GM12864 (cell line): ENCODE data around the gene BANP.
"Not testable (repeated sequence)": the region's sequence is repeated elsewhere in the genome, so short reads cannot be mapped to it uniquely, and the experiment has no call there.

Experiments
- DNase-seq: peaks from one replicate; pipeline ENCODE4 v3.0.0-alpha.2; 2011; ENCODE audit warnings: low read depth
- H3K4me3 ChIP-seq: 2 replicates; pipeline ENCODE4 v1.5.1; 2011; ENCODE audit warnings: mild to moderate bottlenecking, low read depth, low read length, control low read depth
- TF ChIP-seq, protein P1 (sequence below): IDR thresholded peaks from 2 replicates; pipeline ENCODE4 v1.5.1; 2011; ENCODE audit warnings: low read depth, mild to moderate bottlenecking, moderate library complexity, low read length, control low read depth, inconsistent platforms; ENCODE audit errors: missing control alignments

BANP gene, protein sequence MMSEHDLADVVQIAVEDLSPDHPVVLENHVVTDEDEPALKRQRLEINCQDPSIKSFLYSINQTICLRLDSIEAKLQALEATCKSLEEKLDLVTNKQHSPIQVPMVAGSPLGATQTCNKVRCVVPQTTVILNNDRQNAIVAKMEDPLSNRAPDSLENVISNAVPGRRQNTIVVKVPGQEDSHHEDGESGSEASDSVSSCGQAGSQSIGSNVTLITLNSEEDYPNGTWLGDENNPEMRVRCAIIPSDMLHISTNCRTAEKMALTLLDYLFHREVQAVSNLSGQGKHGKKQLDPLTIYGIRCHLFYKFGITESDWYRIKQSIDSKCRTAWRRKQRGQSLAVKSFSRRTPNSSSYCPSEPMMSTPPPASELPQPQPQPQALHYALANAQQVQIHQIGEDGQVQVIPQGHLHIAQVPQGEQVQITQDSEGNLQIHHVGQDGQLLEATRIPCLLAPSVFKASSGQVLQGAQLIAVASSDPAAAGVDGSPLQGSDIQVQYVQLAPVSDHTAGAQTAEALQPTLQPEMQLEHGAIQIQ

DNA sequence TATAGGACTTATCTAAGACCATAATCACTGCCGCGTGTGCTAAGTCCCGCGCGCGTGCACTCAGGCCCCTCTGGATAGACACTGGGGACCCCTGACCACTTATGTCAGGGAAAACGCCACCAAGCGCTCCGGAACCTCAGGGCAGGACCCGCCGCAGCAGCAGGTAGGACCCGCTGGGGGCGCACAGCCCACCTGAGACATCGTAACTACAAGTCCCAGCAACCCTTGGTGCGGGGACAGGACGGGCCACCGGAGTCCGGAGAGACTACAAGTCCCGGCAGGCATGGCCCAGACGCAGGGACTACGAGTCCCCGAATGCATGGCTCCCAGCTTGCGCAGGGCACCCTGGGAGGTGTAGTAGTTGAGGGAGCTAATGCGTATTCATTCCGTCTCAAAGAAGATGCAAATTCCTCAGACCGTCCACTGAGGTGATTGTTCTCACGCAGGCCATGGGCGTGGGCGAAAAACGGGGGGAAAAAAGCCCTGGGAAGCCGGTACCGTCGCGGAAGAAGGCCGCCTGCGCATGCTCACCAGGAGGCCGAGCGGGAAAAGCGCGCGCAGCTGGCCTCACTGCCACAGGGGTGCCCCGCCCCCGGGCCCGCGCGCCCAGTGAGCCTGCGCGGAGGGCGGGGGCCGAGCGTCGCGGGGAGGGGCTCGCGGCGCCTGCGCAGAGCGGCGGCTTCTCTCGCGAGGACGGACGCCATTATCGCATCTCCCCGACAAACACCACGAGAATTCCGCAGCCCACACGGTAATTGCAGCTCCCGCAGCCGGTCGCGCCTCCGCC is at the start of gene BANP:
TSS of gene BANP (plus strand) at position 670 of the 787 bp plus-strand sequence. CDS start 23,682 bp downstream, outside the sequence.
- peak; percentile 99 for DNase-seq
- H3K4me3 ChIP-seq, result peak within 1 kb of the TSS; percentile 87
- TF ChIP-seq, protein P1, sequence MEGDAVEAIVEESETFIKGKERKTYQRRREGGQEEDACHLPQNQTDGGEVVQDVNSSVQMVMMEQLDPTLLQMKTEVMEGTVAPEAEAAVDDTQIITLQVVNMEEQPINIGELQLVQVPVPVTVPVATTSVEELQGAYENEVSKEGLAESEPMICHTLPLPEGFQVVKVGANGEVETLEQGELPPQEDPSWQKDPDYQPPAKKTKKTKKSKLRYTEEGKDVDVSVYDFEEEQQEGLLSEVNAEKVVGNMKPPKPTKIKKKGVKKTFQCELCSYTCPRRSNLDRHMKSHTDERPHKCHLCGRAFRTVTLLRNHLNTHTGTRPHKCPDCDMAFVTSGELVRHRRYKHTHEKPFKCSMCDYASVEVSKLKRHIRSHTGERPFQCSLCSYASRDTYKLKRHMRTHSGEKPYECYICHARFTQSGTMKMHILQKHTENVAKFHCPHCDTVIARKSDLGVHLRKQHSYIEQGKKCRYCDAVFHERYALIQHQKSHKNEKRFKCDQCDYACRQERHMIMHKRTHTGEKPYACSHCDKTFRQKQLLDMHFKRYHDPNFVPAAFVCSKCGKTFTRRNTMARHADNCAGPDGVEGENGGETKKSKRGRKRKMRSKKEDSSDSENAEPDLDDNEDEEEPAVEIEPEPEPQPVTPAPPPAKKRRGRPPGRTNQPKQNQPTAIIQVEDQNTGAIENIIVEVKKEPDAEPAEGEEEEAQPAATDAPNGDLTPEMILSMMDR, result peak; percentile 67

DNA sequence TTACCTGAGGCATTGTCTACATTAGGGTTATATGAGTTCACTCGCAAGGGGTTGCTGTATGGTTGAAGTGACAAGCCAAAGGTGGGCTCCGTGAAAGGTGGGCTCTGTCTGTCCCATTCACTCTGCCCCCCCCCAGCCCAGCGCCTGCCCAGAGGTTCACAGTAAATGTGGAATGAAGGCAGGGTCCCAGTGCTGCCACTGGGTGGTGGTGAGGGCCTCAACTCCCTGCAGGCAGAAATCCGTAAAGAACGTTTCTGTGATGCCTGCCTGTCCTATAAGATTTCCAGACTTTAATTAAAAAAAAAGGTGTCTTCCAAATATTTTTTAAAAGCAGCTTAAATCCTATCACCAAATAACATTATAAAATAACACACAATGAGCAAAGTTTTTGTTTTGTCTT is 46.3 kb upstream of the BANP start:
- DNase-seq, H3K4me3 ChIP-seq: not testable (repeated sequence)

DNA sequence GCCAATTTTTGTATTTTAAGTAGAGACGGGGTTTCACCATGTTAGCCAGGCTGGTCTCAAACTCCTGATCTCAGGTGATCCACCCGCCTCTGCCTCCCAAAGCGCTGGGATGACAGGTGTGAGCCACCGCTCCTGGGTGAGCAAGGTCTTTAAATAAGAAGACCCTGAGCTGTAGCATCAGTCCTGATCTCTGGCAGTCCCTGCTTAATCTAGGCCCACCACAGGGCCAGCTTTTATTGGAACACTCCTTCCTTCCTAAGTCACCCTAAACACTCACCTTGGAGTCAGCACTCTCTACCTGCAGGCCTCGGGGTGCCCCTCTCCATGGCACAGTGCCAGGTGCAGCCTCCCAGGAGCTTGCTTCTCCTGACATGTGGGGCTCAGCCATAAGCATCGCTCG is 45.7 kb upstream of the BANP start:
- DNase-seq, result not testable (repeated sequence)

DNA sequence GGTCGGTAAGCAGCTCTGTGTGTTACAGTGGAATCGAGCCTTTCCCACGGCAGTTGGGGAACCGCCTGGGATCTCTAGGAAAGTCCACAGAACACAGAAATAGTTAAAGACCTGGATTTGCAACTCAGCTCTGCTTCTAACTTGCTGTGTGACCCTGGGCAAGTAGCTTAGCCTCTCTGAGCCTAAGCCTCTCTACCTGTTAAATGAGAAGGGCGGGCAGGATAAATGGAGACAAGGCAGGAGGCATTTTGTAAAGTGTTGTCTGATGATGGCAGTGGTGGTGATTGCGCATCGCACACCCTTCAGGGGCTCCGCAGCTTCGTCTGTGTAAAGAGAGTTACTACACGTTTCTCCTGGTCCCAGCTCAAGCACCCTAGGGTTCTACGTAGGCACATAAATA is 43.1 kb upstream of the BANP start:
- DNase-seq, H3K4me3 ChIP-seq: not testable (repeated sequence)

More for the DNA sequence above, 45.7 kb upstream of the BANP start:
- H3K4me3 ChIP-seq, result not testable (repeated sequence)

DNA sequence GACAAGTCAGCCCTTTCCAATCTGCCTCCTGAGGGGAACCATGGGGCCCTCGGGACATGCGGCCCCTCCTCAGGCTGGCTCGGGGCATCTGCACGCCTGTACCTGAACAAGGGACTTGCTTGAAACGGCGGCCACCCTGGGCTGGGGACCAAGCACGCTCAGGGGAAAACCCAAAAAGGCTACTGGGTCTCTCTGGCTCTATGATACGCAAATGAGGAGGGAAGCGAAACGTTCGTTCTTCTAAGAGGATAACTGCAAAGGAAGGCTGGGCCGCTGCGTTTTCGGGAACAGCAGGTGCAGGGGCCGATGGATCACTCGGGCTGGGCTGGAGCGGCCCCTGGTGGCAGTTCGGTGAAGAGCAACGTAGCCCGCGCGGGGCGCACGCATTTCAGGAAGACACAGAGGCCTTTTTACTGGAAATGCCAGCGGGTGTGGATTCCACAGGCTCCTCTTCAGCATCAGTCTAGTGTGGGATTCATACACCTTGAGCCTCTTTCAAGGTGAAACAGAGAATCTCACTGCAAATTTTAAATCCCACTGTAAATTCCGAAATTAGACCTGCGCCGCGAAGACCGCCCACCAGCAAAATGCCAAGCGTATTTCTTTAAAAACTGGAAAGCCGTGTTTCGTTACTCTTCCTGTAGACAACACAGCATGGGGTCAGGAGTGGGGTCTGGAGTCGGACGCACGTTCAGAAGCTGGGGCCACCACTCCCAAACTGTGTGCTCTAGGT is 41.9 kb upstream of the BANP start:
- TF ChIP-seq, protein P1, result peak; percentile 92
- not testable (repeated sequence) for H3K4me3 ChIP-seq
- DNase-seq, result peak; percentile 59

DNA sequence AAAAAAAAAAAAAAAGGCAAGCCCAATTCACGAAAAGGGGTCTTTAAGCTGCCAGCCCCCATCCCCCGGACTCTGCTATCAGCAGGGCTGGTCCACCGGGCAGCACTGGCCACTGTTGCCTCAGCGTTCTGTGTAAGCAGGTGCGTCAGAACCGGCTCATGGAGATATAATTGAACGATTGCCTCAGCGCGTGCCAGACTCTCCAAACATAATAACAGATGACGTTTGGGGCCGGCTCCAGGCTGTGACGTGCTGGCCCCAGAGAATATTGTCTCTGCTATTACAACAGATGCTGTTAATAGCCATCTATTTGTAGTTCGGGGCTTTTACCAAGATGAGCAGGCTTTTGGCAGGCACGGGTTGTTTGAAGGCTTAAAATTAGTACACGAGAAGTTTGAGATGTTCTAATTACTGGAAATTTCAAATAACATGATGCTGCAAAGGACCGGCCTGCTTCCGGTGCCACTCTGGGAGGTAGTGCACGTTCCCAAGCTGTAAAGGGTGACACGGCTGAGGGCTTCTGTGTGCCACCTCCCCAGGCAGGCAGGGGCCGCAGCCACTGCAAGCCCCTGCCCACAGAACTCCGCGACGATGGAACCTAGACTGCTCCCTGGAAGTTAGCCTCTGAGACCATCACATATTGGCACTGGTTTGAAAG is 40.0 kb upstream of the BANP start:
- not testable (repeated sequence) for H3K4me3 ChIP-seq, DNase-seq

DNA sequence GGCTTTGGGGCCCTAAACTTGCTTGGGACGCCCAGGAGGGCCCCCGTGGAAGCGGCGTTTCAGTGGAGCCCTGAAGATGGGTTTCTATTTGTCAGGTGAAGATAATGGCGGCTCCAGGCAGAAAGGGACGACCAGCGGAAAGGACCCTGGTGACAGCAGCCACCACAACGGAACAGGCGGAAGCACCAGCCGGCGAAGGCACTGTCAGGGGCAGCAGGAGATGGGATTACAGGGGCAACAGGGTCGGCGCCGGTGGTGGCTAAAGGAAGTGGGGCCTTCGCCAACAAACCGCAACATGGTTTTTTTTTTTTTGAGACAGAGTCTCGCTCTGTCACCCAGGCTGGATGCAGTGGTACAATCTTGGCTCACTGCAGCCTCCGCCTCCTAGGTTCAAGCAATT is 38.5 kb upstream of the BANP start:
- not testable (repeated sequence) for DNase-seq, H3K4me3 ChIP-seq

DNA sequence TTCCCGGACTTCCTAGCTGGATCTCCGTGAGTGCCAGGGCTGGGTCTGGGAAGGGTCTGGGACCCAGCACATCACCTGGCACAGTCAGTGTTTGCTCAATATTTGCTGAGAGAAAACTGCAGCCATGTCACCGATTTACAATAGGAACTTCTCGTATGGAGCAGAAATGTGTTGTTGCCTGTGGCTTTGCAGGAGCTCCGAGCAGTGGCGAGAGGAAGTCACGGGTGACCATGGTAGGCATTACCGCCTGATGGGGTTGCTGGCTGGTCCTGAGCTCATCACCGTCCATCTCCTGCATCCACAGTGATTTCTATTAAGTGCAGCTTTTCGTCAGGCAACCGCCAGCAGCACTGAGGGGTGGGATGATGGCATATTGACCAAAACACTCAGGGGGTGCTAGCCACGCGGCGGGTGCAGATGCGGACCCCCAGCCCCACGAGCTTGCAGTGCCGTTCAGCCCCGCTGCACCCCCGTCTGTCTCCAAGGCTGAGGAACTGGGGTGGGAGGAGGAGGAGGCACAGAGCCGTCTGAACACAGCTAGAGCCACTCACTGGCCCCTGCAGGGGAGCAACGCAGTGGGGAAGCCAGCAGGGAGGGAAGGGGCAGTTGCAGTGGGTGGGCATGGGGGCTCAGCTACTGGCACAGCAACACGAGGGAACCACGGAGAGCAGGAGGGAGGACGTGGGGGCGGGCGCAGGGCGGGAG is 37.1 kb upstream of the BANP start:
- not testable (repeated sequence) for H3K4me3 ChIP-seq, DNase-seq

DNA sequence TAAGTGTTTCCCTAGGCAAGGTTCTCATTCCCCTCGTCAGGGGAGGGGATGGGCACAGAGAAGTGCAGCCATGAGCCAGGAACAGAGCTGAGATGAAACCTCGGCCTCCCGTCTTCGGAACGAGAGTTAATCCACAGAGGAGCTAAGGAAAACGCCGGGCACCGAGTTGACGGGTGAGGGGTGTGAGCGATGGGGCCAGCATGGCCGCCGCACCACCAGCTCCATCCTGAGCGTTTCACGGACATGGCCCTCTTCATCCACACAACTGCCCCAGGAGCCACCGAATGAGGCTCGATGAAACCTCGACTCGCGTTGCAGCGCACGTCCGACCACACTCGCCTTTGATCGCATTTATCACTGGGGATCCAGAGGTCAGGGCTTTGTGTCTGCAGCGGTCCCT is 36.4 kb upstream of the BANP start:
- TF ChIP-seq, protein P1, result no peak
- H3K4me3 ChIP-seq, result no peak overlapping the region
- no peak for DNase-seq
